ENCODE results near the gene PPM1F.
"Not testable (repeated sequence)": the region's sequence is repeated elsewhere in the genome, so short reads cannot be mapped to it uniquely, and the experiment has no call there.

Gene PPM1F

DNA sequence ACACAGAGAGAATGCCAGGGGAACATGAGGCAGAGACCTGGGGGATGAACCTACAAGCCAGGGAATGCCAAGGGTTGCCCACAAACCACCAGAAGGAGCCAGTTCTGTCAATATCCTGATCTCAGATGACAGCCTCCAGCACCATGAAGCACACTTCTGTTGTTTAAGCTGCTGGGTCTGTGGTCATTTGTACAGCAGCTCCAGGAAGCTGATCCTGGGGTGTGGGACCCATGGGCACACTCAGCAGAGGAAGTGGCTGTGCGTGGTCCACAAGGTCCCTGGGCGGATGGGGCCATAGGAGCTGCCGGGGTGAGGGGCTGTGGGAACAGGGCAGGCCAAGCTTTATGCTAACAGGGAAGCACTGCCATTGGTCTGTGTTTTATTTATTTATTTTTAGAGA is 12.1 kb downstream of the PPM1F start:
- DNase-seq (ENCODE audit: low read depth): no peak
- H3K4me3 ChIP-seq (ENCODE audit: low read depth, low read length): no peak overlapping the region
- TF ChIP-seq CTCF (IDR thresholded peaks at IDR 0.05; ENCODE audit: insufficient read depth, low read depth, low read length, missing control alignments): no peak

DNA sequence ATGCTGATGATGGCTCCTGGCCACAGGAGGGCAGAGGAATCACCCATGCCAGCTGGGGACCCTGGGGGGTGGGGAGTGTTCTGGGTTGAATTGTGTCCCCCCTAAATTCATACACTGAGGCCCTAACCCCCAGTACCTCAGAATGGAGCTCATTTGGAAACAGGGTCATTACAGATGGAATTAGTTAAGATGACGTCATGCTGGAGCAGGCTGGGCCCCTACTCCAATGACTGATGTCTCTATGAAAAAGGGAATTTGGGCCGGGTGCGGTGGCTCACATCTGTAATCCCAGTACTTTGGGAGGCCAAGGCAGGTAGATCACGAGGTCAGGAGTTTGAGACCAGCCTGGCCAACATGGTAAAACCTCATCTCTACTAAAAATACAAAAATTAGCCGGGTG is 12.7 kb downstream of the PPM1F start:
- not testable (repeated sequence) for DNase-seq (ENCODE audit: low read depth); H3K4me3 ChIP-seq (ENCODE audit: low read depth, low read length)

- DNase-seq (ENCODE audit: low read depth): no peak
- no peak for TF ChIP-seq CTCF (IDR thresholded peaks at IDR 0.05; ENCODE audit: insufficient read depth, low read depth, low read length, missing control alignments)
- no peak overlapping the region for H3K4me3 ChIP-seq (ENCODE audit: low read depth, low read length)
These were observed 13.2 kb downstream of the PPM1F start for GRCh38 chr22:21939461-21939913.

- H3K4me3 ChIP-seq (ENCODE audit: low read depth, low read length): no peak overlapping the region
- no peak for TF ChIP-seq CTCF (IDR thresholded peaks at IDR 0.05; ENCODE audit: insufficient read depth, low read depth, low read length, missing control alignments)
- no peak for DNase-seq (ENCODE audit: low read depth)
These were observed 13.7 kb downstream of the PPM1F start for GRCh38 chr22:21938906-21939305.

GRCh38 chr22:21938071-21938822 is 14.4 kb downstream of the PPM1F start:
- peak overlapping the region; percentile 69 for H3K4me3 ChIP-seq (ENCODE audit: low read depth, low read length)
- TF ChIP-seq CTCF (IDR thresholded peaks at IDR 0.05; ENCODE audit: insufficient read depth, low read depth, low read length, missing control alignments): peak; percentile 99
- DNase-seq (ENCODE audit: low read depth): peak; percentile 93

DNA sequence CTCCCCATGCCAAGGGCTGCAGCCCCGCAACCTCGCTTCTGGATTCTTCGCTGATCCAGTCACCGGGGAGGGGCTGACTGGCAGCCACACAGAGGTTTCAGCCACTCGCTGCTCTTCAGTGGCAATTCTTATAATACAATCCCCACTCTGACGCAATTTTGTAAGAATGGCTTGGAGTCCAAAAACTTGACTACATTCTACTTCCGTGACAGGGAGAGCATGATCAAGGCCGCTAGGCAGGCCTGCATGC is 14.9 kb downstream of the PPM1F start:
- DNase-seq (ENCODE audit: low read depth): no peak
- H3K4me3 ChIP-seq (ENCODE audit: low read depth, low read length): peak overlapping the region; percentile 69
- TF ChIP-seq CTCF (IDR thresholded peaks at IDR 0.05; ENCODE audit: insufficient read depth, low read depth, low read length, missing control alignments): no peak

- DNase-seq (ENCODE audit: low read depth): no peak
- H3K4me3 ChIP-seq (ENCODE audit: low read depth, low read length): no peak overlapping the region
- no peak for TF ChIP-seq CTCF (IDR thresholded peaks at IDR 0.05; ENCODE audit: insufficient read depth, low read depth, low read length, missing control alignments)
These were observed 15.4 kb downstream of the PPM1F start for GRCh38 chr22:21937041-21937820.
